Upper lobe of left lung (tissue), 6 donors: ENCODE measurements around the gene EPS15. TPM values are rescaled to one million over a fixed set of nuclear protein-coding genes. Genes with fewer than 3 reads are reported as not detected.
"Not testable (repeated sequence)": the region's sequence is repeated elsewhere in the genome, so short reads cannot be mapped to it uniquely, and the experiment has no call there.

Source experiments
- ATAC-seq, 2 donors: fragments of 200-7000 bp; cut with Tn5 transposase; one replicate each; pipeline ENCODE4 v1.9.1; 2022; ENCODE audit warnings: mild to moderate bottlenecking in 2 of 2, moderate library complexity in 2 of 2; ENCODE audit not compliant: low FRiP score in 2 of 2
- DNase-seq, 2 donors: peaks; one replicate each; pipeline ENCODE4 v3.0.0-alpha.2; 2019 to 2020
- H3K27ac ChIP-seq, 4 donors: fragments of 200-600 bp; sonication (generic); one replicate each; pipeline ENCODE4 v1.5.1; 2016 to 2019
- H3K27me3 ChIP-seq, 4 donors: fragments of 200-600 bp; sonication (generic); one replicate each; pipeline ENCODE4 v1.5.1; 2017 to 2019
- H3K36me3 ChIP-seq, 4 donors: fragments of 200-600 bp; sonication (generic); one replicate each; pipeline ENCODE4 v1.5.1; 2016 to 2019
- H3K4me1 ChIP-seq, 4 donors: fragments of 200-600 bp; sonication (generic); one replicate each; pipeline ENCODE4 v1.5.1; 2018 to 2019
- H3K4me3 ChIP-seq, 4 donors: fragments of 200-600 bp; sonication (generic); one replicate each; pipeline ENCODE4 v1.5.1; 2017 to 2019; ENCODE audit warnings: mild to moderate bottlenecking in 2 of 4, moderate library complexity in 1 of 4
- H3K9me3 ChIP-seq, 4 donors: fragments of 200-600 bp; sonication (generic); one replicate each; pipeline ENCODE4 v1.5.1; 2018 to 2019
- EP300 ChIP-seq, 4 donors: sonication (generic); formaldehyde crosslinking; IDR thresholded peaks; one replicate each; pipeline ENCODE4 v1.5.1; 2017; ENCODE audit warnings: antibody characterized with exemption in 4 of 4, control low read depth in 2 of 4
- POLR2A ChIP-seq, 4 donors: fragments of 450-650 bp; IDR thresholded peaks; one replicate each; pipeline ENCODE4 v1.5.1; 2016 to 2017; ENCODE audit warnings: antibody characterized with exemption in 4 of 4, mild to moderate bottlenecking in 2 of 4
- POLR2AphosphoS5 ChIP-seq, 2 donors: sonication (generic); formaldehyde crosslinking; IDR thresholded peaks; one replicate each; pipeline ENCODE4 v1.5.1; 2017; ENCODE audit warnings: antibody characterized with exemption in 2 of 2
- WGBS, 2 donors: methylation state at CpG; one replicate each; pipeline ENCODE4 v1.1.5; 2017 to 2018; 5-methylcytosine and 5-hydroxymethylcytosine counted together
- total RNA-seq, 6 donors: library from RNA; depleted of rRNA in 4 of 6; stranded (reverse); fragments of >200 nt in 4 of 6; gene quantifications; one replicate each; pipeline versions ENCODE4 v1.1.0 to v1.2.1, GENCODE V29; 2016 to 2021
- TF ChIP-seq, protein P1 (sequence below), 6 experiments: fragments of 450-650 bp in 4 of 6; fragments of 200-600 bp in 2 of 6; sonication (generic) in 2 of 6; IDR thresholded peaks; one replicate each; pipeline ENCODE4 v1.5.1; 2016 to 2019; ENCODE audit warnings: antibody characterized with exemption in 6 of 6
- donor health status: DM: no; HTN: no; CAD: no; lungs with moderate emphysema.
- donor health status: DM: no; HTN: yes; CAD: no; lungs with severe emphysema.

Gene EPS15
- total RNA-seq, 6 donors from 2014 or later: 50.4 to 181 (median 73.3) TPM

DNA sequence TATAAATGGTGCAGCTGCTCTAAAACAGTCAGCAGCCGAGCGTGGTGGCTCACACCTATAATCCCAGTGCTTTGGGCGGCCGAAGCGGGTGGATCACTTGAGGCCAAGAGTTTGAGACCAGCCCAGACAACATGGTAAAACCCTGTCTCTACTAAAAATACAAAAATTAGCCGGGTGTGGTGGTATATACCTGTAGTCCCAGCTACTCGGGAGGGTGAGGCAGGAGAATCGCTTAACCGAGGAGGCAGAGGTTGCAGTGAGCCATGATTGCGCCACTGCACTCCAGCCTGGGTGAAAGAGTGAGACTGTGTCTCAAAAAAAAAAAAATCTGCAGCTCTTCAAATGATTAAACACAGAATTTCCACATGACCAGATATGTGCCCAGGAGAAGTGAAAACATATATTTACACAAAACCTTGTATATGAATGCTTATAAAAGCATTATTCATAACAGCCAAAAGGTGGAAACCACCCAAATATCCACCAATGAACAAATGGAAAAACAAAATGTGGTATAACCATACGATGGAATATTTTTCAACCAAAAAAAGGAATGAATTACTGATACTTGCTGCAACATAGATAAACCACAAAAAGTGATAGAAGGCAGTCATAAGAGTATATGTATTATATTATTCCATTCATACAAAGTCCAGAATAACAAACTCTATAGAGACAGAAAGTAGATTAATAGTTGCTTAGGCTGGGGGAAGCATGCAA lies 14.1 kb downstream of the EPS15 start:
- H3K36me3 ChIP-seq: peaks cover 0 to 12% (median 0%) of the 10 kb centered on the region in 4 donors
- no peak overlapping the region for H3K4me3 ChIP-seq
- ATAC-seq (no peak), DNase-seq (peak in 1 of 2 donors; percentile 39)
- no peaks in the 10 kb centered on the region for H3K9me3 ChIP-seq
- no peak overlapping the region for H3K27ac ChIP-seq
- no peaks in the 10 kb centered on the region for H3K27me3 ChIP-seq
- 79 to 90% methylated on average over 11 of the region's 11 CpGs for WGBS, 2 donors
- peaks cover 11 to 22% (median 14%) of the 10 kb centered on the region in 4 donors for H3K4me1 ChIP-seq
- TF ChIP-seq POLR2AphosphoS5 (IDR thresholded peaks at IDR 0.05) (no peak), POLR2A (IDR thresholded peaks at IDR 0.05) (no peak), EP300 (IDR thresholded peaks at IDR 0.05) (no peak)
- TF ChIP-seq, protein P1, sequence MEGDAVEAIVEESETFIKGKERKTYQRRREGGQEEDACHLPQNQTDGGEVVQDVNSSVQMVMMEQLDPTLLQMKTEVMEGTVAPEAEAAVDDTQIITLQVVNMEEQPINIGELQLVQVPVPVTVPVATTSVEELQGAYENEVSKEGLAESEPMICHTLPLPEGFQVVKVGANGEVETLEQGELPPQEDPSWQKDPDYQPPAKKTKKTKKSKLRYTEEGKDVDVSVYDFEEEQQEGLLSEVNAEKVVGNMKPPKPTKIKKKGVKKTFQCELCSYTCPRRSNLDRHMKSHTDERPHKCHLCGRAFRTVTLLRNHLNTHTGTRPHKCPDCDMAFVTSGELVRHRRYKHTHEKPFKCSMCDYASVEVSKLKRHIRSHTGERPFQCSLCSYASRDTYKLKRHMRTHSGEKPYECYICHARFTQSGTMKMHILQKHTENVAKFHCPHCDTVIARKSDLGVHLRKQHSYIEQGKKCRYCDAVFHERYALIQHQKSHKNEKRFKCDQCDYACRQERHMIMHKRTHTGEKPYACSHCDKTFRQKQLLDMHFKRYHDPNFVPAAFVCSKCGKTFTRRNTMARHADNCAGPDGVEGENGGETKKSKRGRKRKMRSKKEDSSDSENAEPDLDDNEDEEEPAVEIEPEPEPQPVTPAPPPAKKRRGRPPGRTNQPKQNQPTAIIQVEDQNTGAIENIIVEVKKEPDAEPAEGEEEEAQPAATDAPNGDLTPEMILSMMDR (IDR thresholded peaks at IDR 0.05): no peak

DNA sequence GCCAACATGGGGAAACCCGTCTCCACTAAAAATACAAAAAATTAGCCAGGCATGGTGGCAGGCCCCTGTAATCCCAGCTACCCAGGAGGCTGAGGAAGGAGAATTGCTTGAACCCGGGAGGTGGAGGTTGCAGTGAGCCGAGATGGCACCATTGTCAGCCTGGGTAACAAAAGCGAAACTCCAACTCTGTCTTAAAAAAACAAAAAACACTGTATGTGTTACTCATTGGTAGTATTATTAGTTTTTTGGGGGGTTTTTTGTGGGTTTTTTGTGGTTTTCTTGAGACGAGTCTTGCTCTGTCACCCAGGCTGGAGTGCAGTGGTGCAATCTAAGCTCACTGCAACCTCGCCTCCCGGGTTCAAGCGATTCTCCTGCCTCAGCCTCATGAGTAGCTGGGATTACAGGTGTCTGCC lies 17.8 kb downstream of the EPS15 start:
- not testable (repeated sequence) for H3K9me3 ChIP-seq, DNase-seq, H3K27ac ChIP-seq, H3K27me3 ChIP-seq, H3K4me3 ChIP-seq, ATAC-seq
- peaks cover 0 to 18% (median 0%) of the 10 kb centered on the region in 4 donors for H3K36me3 ChIP-seq
- 73 to 85% methylated on average over 8 of the region's 8 CpGs for WGBS, 2 donors
- H3K4me1 ChIP-seq: peaks cover 5 to 13% (median 7%) of the 10 kb centered on the region in 4 donors

GRCh38 chr1:51499694-51500093 lies 19.4 kb downstream of the EPS15 start:
- H3K27me3 ChIP-seq: no peaks in the 10 kb centered on the region
- no peak overlapping the region for H3K27ac ChIP-seq
- no peaks in the 10 kb centered on the region for H3K9me3 ChIP-seq
- WGBS, 2 donors: 93 to 97% methylated on average over 2 of the region's 2 CpGs
- no peak for ATAC-seq
- no peak for TF ChIP-seq EP300 (IDR thresholded peaks at IDR 0.05)
- DNase-seq: no peak
- H3K4me1 ChIP-seq: peaks cover 2 to 11% (median 8%) of the 10 kb centered on the region in 4 donors
- peaks cover 0 to 18% (median 0%) of the 10 kb centered on the region in 4 donors for H3K36me3 ChIP-seq
- H3K4me3 ChIP-seq: no peak overlapping the region

- no peak overlapping the region for H3K27ac ChIP-seq
- peaks cover 6 to 19% (median 8%) of the 10 kb centered on the region in 4 donors for H3K4me1 ChIP-seq
- no peak for ATAC-seq
- DNase-seq: no peak
- no peaks in the 10 kb centered on the region for H3K9me3 ChIP-seq
- H3K27me3 ChIP-seq: no peaks in the 10 kb centered on the region
- H3K4me3 ChIP-seq: no peak overlapping the region
- peaks cover 0 to 15% (median 0%) of the 10 kb centered on the region in 4 donors for H3K36me3 ChIP-seq
- WGBS, 2 donors: 94 to 100% methylated on average over 2 of the region's 2 CpGs
- no peak for TF ChIP-seq EP300 (IDR thresholded peaks at IDR 0.05)
Observed at GRCh38 chr1:51498924-51499323, 20.1 kb downstream of the EPS15 start.

GRCh38 chr1:51497340-51497739 lies 21.7 kb downstream of the EPS15 start:
- DNase-seq: no peak
- Histone ChIP-seq H3K36me3 (peaks cover 0 to 5% (median 0%) of the 10 kb centered on the region in 4 donors), H3K27me3 (no peaks in the 10 kb centered on the region), H3K9me3 (no peaks in the 10 kb centered on the region), H3K4me3 (no peak overlapping the region), H3K27ac (no peak overlapping the region), H3K4me1 (peaks cover 7 to 24% (median 11%) of the 10 kb centered on the region in 4 donors)
- 93 to 95% methylated on average over 5 of the region's 5 CpGs for whole genome bisulfite sequencing, 2 donors
- ATAC-seq: no peak
- TF ChIP-seq, protein P1 (IDR thresholded peaks at IDR 0.05): no peak
- TF ChIP-seq POLR2AphosphoS5 (IDR thresholded peaks at IDR 0.05): no peak
- TF ChIP-seq EP300 (IDR thresholded peaks at IDR 0.05): no peak
- TF ChIP-seq POLR2A (IDR thresholded peaks at IDR 0.05): no peak

GRCh38 chr1:51494138-51494830 lies 24.8 kb downstream of the EPS15 start:
- Histone ChIP-seq H3K27ac (no peak overlapping the region), H3K4me1 (peaks cover 24 to 41% (median 32%) of the 10 kb centered on the region in 4 donors), H3K4me3 (no peak overlapping the region), H3K27me3 (no peaks in the 10 kb centered on the region), H3K9me3 (no peaks in the 10 kb centered on the region), H3K36me3 (peaks cover 0 to 5% (median 0%) of the 10 kb centered on the region in 4 donors)
- TF ChIP-seq POLR2AphosphoS5 (IDR thresholded peaks at IDR 0.05): no peak
- TF ChIP-seq POLR2A (IDR thresholded peaks at IDR 0.05): no peak
- no peak for TF ChIP-seq EP300 (IDR thresholded peaks at IDR 0.05)
- TF ChIP-seq, protein P1 (IDR thresholded peaks at IDR 0.05): no peak
- DNase-seq (no peak), ATAC-seq (no peak)
- WGBS, 2 donors: 90 to 97% methylated on average over 1 of the region's 1 CpG
